Fibroblast of mammary gland (primary cell): ENCODE measurements around the gene COTL1.
A peak's percentile ranks its signal among the peaks of the same experiment; 100 is the strongest.

ENCODE experiments used
- DNase-seq: peaks from one replicate; pipeline ENCODE4 v3.0.0-alpha.2; 2010; ENCODE audit warnings: low read depth
- H3K4me3 ChIP-seq: 2 replicates; pipeline ENCODE4 v1.5.1; 2011; ENCODE audit warnings: low read depth, mild to moderate bottlenecking, low read length, moderate library complexity; ENCODE audit not compliant: control insufficient read depth
- TF ChIP-seq, protein P1 (sequence below): conservative IDR thresholded peaks from 2 replicates; pipeline ENCODE4 v1.5.1; 2011; ENCODE audit warnings: low read depth, low read length, inconsistent platforms; ENCODE audit not compliant: control insufficient read depth, insufficient read depth

Gene COTL1

DNA sequence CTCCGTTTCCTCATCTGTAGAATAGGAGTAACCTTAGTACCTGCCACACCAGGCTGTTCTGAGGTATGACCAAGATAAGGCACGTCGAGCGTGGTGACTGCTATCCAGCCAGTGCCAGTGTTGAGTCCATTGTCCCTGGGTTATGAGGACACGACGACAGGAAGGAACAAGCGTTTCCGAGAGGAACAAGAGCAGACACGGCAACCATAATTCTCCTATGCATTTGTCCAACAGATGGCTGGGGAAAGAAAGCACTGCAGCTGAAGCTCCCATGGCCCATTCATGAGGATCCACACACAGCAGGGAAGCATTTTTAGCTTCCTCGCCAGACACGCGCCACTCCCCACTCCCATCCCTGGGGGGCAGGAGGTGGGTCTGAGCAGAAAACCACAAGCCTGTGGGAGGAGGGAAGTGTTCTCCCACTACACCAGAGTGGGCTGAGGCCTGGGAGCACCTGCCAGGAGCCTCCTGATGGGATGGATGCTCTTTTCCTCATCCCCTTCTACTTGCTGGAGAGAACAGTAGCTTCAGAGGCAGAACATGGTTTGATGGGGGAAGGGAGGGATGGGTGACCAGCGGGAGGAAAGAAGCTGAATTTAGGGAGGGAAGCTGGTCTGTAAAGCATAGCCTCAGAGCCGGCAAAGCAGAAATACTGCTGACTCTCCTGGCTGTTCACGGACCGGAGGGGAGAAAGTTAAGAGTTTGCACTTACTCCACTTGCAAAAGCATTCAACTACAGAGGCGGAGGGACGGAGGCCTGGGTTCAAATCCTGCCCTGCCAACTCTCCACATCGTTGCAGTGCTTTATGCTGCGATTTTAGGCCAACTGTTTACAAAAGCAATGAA is 2.7 kb downstream of the COTL1 start:
- H3K4me3 ChIP-seq = peak overlapping the region; percentile 91
- TF ChIP-seq, protein P1, sequence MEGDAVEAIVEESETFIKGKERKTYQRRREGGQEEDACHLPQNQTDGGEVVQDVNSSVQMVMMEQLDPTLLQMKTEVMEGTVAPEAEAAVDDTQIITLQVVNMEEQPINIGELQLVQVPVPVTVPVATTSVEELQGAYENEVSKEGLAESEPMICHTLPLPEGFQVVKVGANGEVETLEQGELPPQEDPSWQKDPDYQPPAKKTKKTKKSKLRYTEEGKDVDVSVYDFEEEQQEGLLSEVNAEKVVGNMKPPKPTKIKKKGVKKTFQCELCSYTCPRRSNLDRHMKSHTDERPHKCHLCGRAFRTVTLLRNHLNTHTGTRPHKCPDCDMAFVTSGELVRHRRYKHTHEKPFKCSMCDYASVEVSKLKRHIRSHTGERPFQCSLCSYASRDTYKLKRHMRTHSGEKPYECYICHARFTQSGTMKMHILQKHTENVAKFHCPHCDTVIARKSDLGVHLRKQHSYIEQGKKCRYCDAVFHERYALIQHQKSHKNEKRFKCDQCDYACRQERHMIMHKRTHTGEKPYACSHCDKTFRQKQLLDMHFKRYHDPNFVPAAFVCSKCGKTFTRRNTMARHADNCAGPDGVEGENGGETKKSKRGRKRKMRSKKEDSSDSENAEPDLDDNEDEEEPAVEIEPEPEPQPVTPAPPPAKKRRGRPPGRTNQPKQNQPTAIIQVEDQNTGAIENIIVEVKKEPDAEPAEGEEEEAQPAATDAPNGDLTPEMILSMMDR = no peak
- no peak for DNase-seq

DNA sequence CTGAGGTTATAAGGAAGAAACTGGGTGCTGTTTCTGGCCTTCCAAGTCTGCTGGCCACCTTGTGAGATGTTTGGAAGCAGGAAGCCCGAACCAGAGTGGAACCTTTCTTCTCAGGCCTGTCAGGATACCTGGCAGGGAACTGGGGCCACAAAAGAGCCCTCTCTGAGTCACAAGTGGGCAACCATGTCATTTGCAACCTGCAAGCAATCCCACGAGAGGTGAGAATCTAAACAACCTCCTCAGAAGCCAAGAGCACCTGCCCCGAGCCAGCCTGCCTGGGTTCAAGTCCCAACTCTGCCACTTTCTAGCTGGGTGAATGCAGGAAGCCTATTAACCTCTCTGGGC is 3.3 kb downstream of the COTL1 start:
- DNase-seq = no peak
- TF ChIP-seq, protein P1 = no peak
- peak overlapping the region; percentile 3 for H3K4me3 ChIP-seq

DNA sequence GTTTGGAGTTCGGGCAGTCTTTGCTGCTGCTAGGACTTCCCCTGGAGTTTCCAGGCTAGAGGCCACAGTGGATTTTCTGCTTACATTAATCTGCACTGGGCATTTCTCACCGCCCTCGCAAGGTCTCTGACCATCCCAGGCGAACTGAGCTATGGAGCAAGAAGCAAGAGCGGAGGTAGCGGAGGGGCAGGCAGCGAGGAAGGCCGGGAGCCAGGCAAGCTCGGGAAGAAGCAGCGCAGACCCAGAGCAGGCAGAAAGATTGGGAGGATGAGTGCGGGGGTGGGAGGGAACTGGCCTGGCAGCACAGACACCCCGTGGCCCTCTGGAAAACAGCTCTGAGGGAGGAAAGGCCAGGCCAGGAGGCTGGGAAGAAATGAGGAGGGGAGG is 3.8 kb downstream of the COTL1 start:
- H3K4me3 ChIP-seq = peak overlapping the region; percentile 3
- TF ChIP-seq, protein P1 = no peak
- DNase-seq = peak; percentile 66

DNA sequence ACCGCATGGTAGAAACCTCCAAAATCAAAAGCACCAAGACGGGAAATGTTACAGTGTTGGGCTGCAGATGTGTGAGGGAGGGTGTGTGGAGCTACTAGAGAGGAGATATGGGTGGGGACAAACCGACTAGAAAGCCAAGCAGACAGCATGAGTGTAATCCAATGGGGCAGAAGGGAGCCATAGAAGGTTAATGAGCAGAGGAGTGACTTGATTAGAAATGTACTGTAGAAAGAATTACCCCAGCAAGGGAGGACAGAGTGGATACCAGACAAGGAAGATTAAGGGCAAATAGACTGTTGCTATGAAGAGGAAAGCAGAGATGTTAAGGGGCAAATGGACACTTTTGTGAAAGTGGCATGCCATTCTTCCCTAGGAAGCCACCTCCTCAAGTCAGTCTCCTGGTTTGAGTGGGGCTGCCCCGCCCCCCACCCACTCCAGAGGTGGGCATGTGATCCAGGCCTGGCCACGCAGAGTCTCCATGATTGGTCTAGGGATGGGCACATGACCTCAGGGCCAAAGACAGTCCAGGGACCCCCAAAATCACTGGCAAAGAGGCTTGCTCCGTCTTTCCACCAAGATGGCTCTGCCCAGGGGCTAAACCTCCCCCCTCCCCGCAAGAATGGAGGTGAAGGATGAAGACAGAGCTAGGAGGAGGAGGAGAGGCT is 4.3 kb downstream of the COTL1 start:
- H3K4me3 ChIP-seq = no peak overlapping the region
- no peak for DNase-seq
- TF ChIP-seq, protein P1 = no peak

DNA sequence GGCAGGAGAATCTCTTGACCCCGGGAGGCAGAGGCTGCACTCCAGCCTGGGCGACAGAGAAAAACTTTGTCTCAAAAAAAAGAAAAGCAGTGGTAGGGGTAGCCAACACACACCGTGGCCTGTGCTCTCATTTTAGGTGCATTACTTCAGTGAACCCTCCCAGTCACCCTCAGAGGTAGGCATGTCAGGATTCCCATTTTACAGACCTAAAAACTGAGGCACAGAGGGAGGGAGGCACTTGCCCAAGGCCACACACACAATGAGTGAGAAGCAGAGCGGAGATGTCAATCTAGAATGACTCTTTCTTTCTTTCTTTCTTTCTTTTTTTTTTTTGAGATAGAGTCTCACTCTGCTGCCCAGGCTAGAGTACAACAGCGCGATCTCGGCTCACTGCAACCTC is 5.2 kb downstream of the COTL1 start:
- TF ChIP-seq, protein P1 = no peak
- no peak for DNase-seq
- no peak overlapping the region for H3K4me3 ChIP-seq

DNA sequence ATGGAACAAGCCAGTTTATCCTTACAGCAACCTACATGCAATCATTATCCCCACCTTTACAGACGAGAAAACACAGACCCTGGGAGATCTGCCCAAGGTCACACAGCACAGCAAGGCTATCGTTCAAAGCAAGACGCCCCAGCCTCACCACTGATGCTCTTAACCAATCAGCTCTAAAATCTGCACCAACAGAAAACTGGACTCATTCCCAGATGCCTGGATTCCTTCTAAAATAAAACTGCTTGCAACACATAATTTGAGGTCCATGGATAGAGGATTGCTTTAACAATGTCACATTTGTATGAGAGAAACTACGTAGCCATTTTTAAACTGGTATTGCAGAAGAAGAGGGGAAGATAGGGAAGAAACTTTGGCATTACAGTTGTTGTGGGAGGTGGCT is 6.8 kb downstream of the COTL1 start:
- TF ChIP-seq, protein P1 = no peak
- peak; percentile 44 for DNase-seq
- no peak overlapping the region for H3K4me3 ChIP-seq
